Heart right ventricle (tissue), 16 donors: ENCODE measurements around the gene MAF. TPM values are rescaled to one million over a fixed set of nuclear protein-coding genes. Genes with fewer than 3 reads are reported as not detected.

Source experiments
- ATAC-seq, 8 donors: fragments of 200-7000 bp; cut with Tn5 transposase; one replicate each; pipeline ENCODE4 v1.9.1; 2020; ENCODE audit warnings: mild to moderate bottlenecking in 8 of 8, moderate library complexity in 8 of 8, moderate number of reproducible peaks in 1 of 8
- DNase-seq, 2 donors: peaks; one replicate each; pipeline ENCODE4 v3.0.0-alpha.2; 2020
- H3K27ac ChIP-seq, 10 donors: fragments of 200-600 bp; sonication (generic) in 2 of 10; one replicate each; pipeline versions ENCODE4 v1.5.0 to v1.8.0; 2020 to 2022; ENCODE audit warnings: mild to moderate bottlenecking in 3 of 10
- H3K27me3 ChIP-seq, 7 donors: fragments of 200-600 bp; one replicate each; pipeline ENCODE4 v1.8.0; 2021 to 2022; ENCODE audit warnings: mild to moderate bottlenecking in 2 of 7
- H3K36me3 ChIP-seq, 9 donors: fragments of 200-600 bp; sonication (generic) in 1 of 9; one replicate each; pipeline versions ENCODE4 v1.5.0 to v1.8.0; 2020 to 2022; ENCODE audit warnings: mild to moderate bottlenecking in 2 of 9
- H3K4me1 ChIP-seq, 9 donors: fragments of 200-600 bp; sonication (generic) in 1 of 9; one replicate each; pipeline versions ENCODE4 v1.5.0 to v1.8.0; 2020 to 2022; ENCODE audit warnings: mild to moderate bottlenecking in 4 of 9
- H3K4me3 ChIP-seq, 10 donors: fragments of 200-600 bp; sonication (generic) in 2 of 10; one replicate each; pipeline versions ENCODE4 v1.5.0 to v1.8.0; 2020 to 2022; ENCODE audit warnings: mild to moderate bottlenecking in 7 of 10, moderate library complexity in 2 of 10
- H3K9me3 ChIP-seq, 11 donors: fragments of 200-600 bp in 10 of 11; sonication (generic) in 2 of 11; one replicate each; pipeline versions ENCODE4 v1.5.0 to v1.8.0; 2013 to 2022; ENCODE audit warnings: mild to moderate bottlenecking in 2 of 11, control low read depth in 1 of 11, moderate library complexity in 1 of 11
- WGBS, 2 donors: extraction: QIAGEN DNeasy Blood & Tissue Kit; methylation state at CpG; one replicate each; pipeline ENCODE4 v1.1.7; 2013; ENCODE audit warnings: inconsistent platforms in 1 of 2; 5-methylcytosine and 5-hydroxymethylcytosine counted together
- intact Hi-C, 10 donors: fragments of 100-400 bp; cut with DNase I; formaldehyde crosslinking; loops; one replicate each; pipeline versions ENCODE4 v1.11.1 to v1.14.2; 2022
- polyA plus RNA-seq, 2 donors: library from polyadenylated mRNA; stranded (reverse); fragments of 200-250 nt; gene quantifications; one replicate each; pipeline ENCODE4 v1.2.3, GENCODE V29; 2013
- total RNA-seq, 10 donors: library from RNA; stranded (reverse); fragmentation: NEBNext Ultra II Directional in 3 of 10; extraction: Animal tissue kit (Norgen Biotek cat#: 25700) in 3 of 10; gene quantifications; one replicate each; pipeline versions ENCODE4 v1.2.1 to v1.2.4, GENCODE V29; 2021 to 2023
- TF ChIP-seq, protein P1 (sequence below), 9 donors: fragments of 200-600 bp; sonication (generic) in 2 of 9; IDR thresholded peaks; one replicate each; pipeline versions ENCODE4 v1.5.0 to v1.8.0; 2021 to 2022; ENCODE audit warnings: antibody characterized with exemption in 9 of 9, mild to moderate bottlenecking in 5 of 9, moderate library complexity in 1 of 9
- donor health status: Arrhythmogenic right ventricular cardiomyopathy.
- donor health status: ischemic (EF 13 %, LVEDD 7.1; RV severe dilation, severe dysfunction).
- donor health status: healthy with polysubstance abuse.
- donor health status: DM: no; HTN: yes; CAD: no.
- donor health status: DM: no; HTN: no; CAD: no.
- donor health status: ischemic (EF 25% LVEDD 6.9; RV normal size, moderate dysfunction).
- donor health status: ischemic (EF 25% LVEDD 5.7; RV mildly dilated, moderate dysfunction).
- donor health status: healthy.
- donor health status: DM: yes; HTN: yes; CAD: no.
- donor health status: Ischemic cardiomyopathy.
- donor health status: ischemic (EF 35%, LVEDD 5.7; RV mildly dilated, moderate dysfunction).
- donor health status: nonischemic (EF 11% LVEDD 7.7; RV severe dilation, severe dysfunction).
- donor health status: DM: yes; HTN: yes; CAD: no.
- donor health status: PGD.
- donor health status: ischemic (EF 29% LVEDD 5.4; RV normal size, mild dysfunction).
- donor health status: nonischemic (EF 23%, LVEDD 6.1; RV moderate dilation, normal function).

The MAF gene
- total and polyA plus RNA-seq, 12 donors: 2.8 to 40.3 (median 7.7) TPM

DNA sequence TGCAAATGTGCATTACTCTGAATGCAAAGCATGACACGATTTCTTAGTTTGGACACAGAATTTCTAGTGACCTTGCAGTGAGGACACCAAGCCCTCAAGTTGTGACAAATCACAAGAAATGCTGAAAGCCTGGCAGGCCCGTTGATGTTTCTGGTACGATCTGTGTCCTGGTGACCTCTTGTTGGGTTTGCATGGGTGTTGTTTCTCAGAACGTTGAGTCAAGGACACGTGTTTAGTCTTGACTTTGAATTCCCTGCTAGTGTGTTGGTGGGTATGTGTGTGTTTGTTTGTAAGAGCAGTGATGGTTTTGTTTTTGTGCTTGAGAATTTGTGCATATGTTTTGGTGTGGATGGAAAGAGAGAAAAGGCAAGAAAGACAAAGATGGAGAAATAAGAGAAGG is 37.8 kb upstream of the MAF start:
- H3K27ac ChIP-seq: no peak overlapping the region
- H3K4me1 ChIP-seq: peaks cover 0 to 9% (median 0%) of the 10 kb centered on the region in 9 donors
- no peaks in the 10 kb centered on the region for H3K36me3 ChIP-seq
- H3K9me3 ChIP-seq: no peaks in the 10 kb centered on the region
- intact Hi-C loops: no loop called here
- ATAC-seq (no peak), DNase-seq (no peak)
- TF ChIP-seq, protein P1, sequence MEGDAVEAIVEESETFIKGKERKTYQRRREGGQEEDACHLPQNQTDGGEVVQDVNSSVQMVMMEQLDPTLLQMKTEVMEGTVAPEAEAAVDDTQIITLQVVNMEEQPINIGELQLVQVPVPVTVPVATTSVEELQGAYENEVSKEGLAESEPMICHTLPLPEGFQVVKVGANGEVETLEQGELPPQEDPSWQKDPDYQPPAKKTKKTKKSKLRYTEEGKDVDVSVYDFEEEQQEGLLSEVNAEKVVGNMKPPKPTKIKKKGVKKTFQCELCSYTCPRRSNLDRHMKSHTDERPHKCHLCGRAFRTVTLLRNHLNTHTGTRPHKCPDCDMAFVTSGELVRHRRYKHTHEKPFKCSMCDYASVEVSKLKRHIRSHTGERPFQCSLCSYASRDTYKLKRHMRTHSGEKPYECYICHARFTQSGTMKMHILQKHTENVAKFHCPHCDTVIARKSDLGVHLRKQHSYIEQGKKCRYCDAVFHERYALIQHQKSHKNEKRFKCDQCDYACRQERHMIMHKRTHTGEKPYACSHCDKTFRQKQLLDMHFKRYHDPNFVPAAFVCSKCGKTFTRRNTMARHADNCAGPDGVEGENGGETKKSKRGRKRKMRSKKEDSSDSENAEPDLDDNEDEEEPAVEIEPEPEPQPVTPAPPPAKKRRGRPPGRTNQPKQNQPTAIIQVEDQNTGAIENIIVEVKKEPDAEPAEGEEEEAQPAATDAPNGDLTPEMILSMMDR (IDR thresholded peaks at IDR 0.05): no peak
- no peak overlapping the region for H3K4me3 ChIP-seq
- 88 to 90% methylated on average over 5 of the region's 5 CpGs for WGBS, 2 donors
- peaks cover 0 to 7% (median 0%) of the 10 kb centered on the region in 7 donors for H3K27me3 ChIP-seq

DNA sequence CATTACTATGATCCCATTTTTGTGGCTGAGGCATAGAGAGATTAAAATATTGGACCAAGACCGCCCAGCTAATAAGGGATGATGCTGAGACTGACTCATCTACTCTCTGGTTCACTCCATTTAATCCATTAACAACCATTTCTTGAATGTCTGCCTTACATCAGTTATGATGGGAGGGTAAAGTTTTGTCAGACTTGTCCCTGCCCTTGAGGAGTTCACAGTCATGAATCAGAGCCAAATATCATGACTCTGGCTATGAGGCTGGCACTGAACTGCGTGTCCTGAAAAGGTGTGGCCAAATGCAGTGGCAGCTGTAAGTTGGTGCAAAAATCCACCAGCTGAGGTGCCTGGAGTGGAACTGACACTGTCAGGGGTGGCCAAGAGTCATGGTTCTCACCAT is 35.0 kb upstream of the MAF start:
- Histone ChIP-seq H3K4me1 (peaks cover 0 to 3% (median 0%) of the 10 kb centered on the region in 9 donors), H3K27ac (no peak overlapping the region), H3K27me3 (peaks cover 0 to 10% (median 0%) of the 10 kb centered on the region in 7 donors), H3K4me3 (no peak overlapping the region), H3K36me3 (no peaks in the 10 kb centered on the region), H3K9me3 (no peaks in the 10 kb centered on the region)
- ATAC-seq: no peak
- intact Hi-C loops: no loop called here
- TF ChIP-seq, protein P1 (IDR thresholded peaks at IDR 0.05): no peak
- 95 to 96% methylated on average over 2 of the region's 2 CpGs for WGBS, 2 donors
- no peak for DNase-seq

DNA sequence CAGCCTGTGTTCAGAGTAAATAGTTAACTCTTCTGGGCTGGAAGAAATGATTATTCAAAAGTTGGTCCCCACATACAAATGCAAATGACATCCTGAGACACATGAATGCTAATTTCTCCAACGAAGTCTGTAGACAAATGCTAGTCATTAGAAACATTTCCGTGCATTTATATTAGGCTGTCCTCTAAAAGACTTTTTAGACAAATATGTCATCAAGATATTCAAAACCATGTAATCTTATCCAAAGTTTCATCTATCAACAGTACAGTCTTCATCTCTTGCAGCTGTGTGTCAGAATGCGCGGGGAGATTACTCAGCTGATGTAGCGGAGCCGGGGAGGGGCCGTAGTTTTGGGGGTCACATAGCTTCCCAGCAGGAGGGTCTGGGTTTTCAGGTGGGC is 33.8 kb upstream of the MAF start:
- Histone ChIP-seq H3K4me3 (no peak overlapping the region), H3K27me3 (peaks cover 0 to 7% (median 0%) of the 10 kb centered on the region in 7 donors), H3K36me3 (no peaks in the 10 kb centered on the region), H3K9me3 (peaks cover 0 to 4% (median 0%) of the 10 kb centered on the region in 11 donors), H3K4me1 (no peaks in the 10 kb centered on the region), H3K27ac (no peak overlapping the region)
- 96 to 97% methylated on average over 7 of the region's 7 CpGs for WGBS, 2 donors
- ATAC-seq (no peak), DNase-seq (no peak)
- TF ChIP-seq, protein P1 (IDR thresholded peaks at IDR 0.05): no peak
- intact Hi-C loops: no loop called here

DNA sequence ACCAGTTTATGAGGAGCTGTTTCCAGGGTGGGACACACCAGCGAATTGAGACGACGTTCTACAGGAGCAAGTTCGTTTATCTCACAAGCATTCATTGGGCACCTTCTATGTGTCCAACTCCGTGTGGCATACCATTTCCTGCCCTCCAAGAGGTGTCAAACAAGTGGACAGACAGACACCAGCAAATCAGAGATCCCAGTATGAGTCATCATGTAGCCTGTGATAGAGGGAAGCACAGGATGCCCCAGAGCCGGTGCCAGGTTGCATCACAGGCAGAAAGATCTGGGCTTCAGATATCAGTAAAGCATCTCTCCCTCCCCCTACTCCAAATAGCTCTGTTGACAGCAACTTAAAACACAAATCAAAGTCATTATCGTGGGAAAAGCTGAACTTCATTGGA is 31.8 kb upstream of the MAF start:
- no peaks in the 10 kb centered on the region for H3K36me3 ChIP-seq
- 70 to 77% methylated on average over 7 of the region's 7 CpGs for WGBS, 2 donors
- H3K4me3 ChIP-seq: no peak overlapping the region
- ATAC-seq (no peak), DNase-seq (no peak)
- H3K27ac ChIP-seq: no peak overlapping the region
- intact Hi-C loops: no loop called here
- H3K9me3 ChIP-seq: peaks cover 0 to 4% (median 0%) of the 10 kb centered on the region in 11 donors
- no peaks in the 10 kb centered on the region for H3K4me1 ChIP-seq
- peaks cover 0 to 7% (median 0%) of the 10 kb centered on the region in 7 donors for H3K27me3 ChIP-seq
- TF ChIP-seq, protein P1 (IDR thresholded peaks at IDR 0.05): no peak
